ENCODE data around the gene MYLK2. TPM values are rescaled to one million over a fixed set of nuclear protein-coding genes. Genes with fewer than 3 reads are reported as not detected.
A peak's percentile ranks its signal among the peaks of the same experiment; 100 is the strongest.

MYLK2 gene
- total and polyA plus RNA-seq, 2 of the 4 experiments (the other 2 are of a cell fraction) = 0.18 to 0.27 TPM

DNA sequence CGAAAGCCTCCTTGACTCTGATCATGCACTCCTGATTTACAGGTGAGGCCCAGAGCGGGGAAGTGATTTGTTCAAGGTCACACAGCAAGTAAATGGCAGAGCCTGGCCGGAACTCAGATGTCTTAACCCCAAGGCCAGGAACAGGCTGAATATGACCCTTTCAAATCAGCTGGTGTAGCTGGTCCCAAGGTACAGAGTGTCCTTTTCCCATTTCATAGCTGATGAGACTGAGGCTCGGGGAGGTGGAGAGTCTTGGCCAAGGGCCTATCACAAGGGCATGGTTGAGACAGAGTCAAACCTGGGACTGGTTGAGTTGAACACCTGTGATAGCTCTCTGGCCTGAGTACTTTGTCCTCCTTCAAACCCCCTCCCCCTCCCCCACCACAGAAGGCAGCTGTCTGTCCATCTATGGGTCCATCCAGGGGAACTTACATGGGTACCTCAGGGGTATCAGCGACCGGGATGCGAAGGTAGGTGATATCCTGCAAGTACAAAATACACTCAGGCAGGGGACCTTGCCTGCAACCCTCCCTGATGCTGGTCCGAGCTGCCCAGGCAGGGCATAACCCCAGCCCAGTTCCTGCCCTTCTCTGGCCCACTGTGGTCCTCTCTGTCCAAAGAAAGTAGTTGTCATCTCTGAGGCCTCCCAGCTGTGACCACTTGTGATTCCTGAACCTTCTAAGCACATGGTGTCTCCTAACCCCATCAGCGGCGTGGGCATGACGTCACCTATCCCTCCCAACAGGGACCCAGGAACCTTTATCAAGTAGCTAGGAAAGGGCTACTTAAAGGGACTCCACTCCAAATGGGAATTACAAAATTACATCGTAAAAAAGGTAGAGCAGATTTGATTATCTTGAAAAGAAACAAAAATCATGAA is 45.6 kb downstream of the MYLK2 start (continued):
- TF ChIP-seq BHLHE40 (IDR thresholded peaks at IDR 0.05; ENCODE audit: low read depth, low read length) = no peak

DNA sequence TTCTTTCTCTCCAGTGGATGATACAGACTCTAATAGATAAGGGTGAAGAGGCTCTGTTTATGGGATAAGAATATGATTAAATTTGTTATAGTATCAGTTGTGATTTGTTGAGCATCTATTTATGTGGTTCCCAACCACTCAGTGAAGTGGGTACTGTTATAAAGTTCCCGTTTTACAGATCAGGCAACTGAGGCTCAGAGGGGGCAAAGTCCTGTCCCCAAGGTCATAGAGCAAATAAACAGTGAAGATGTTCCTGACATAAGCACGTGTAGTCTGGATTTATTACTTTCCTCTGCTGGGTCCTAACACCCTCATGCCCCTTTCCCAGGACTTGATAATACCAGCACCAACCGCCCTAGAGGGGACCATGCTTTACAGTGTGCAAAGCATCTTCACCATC is 47.1 kb downstream of the MYLK2 start:
- intact Hi-C loops (cut with micrococcal nuclease) (no loop called here), in situ Hi-C loops (cut with MboI; ENCODE audit: low sequenced_read_pairs) (no loop called here), dilution Hi-C loops (cut with HindIII; ENCODE audit: low sequenced_read_pairs, unreplicated experiment) (no loop called here)
- no TSS peak for BruUV-seq (replicated peaks)
- H3K9ac ChIP-seq (ENCODE audit: low read depth, low read length) = no peak overlapping the region
- no peaks in the 10 kb centered on the region for H3K36me3 ChIP-seq (ENCODE audit: control insufficient read depth, insufficient read depth, low read length)
- no peaks in the 10 kb centered on the region; the same call in 1 of the 2 replicates for H3K9me1 ChIP-seq (ENCODE audit: insufficient read depth, low read length)
- no peak overlapping the region for H3K27ac ChIP-seq (ENCODE audit: insufficient read depth, low read length)
- no peak overlapping the region for H3K4me2 ChIP-seq (ENCODE audit: low read depth, low read length)
- H3K27me3 ChIP-seq (ENCODE audit: control insufficient read depth, insufficient read depth, low read length) = peaks cover 77% of the 10 kb centered on the region
- no peak overlapping the region for H2BK20ac ChIP-seq (ENCODE audit: low read depth, low read length)
- H3K18ac ChIP-seq (ENCODE audit: low read depth, low read length) = no peak overlapping the region
- DNase-seq (no peak), ATAC-seq (ENCODE audit: low read depth) (no peak)
- H2AK5ac ChIP-seq (ENCODE audit: low read depth, low read length) = no peak overlapping the region
- peaks cover 2% of the 10 kb centered on the region; the same call in 1 of the 2 replicates for H3K9me3 ChIP-seq (ENCODE audit: control insufficient read depth, insufficient read depth, low read length)
- H3K14ac ChIP-seq (replicated peaks; ENCODE audit: low read depth, low read length) = no peak overlapping the region
- H3K23ac ChIP-seq (ENCODE audit: low read depth, low read length) = no peak overlapping the region
- no peak overlapping the region for H3K4ac ChIP-seq (ENCODE audit: low read depth, low read length)
- H2BK15ac ChIP-seq (ENCODE audit: low read depth, low read length) = no peak overlapping the region
- no peak overlapping the region for H3K4me3 ChIP-seq (ENCODE audit: insufficient read depth, low read depth, low read length)
- H3K56ac ChIP-seq (ENCODE audit: extremely low read depth, insufficient read depth, low read length) = no peak overlapping the region
- no peak overlapping the region for H2BK5ac ChIP-seq (ENCODE audit: low read depth, low read length, poor library complexity, severe bottlenecking)
- H4K5ac ChIP-seq (ENCODE audit: low read depth, low read length) = no peak overlapping the region
- ChIA-PET CTCF (no interaction called here), POLR2A (ENCODE audit: unreplicated experiment) (no interaction called here)
- no peaks in the 10 kb centered on the region for H3K4me1 ChIP-seq (ENCODE audit: control insufficient read depth, insufficient read depth, low read length)
- H2BK120ac ChIP-seq (ENCODE audit: low read depth, low read length) = no peak overlapping the region
- WGBS, 2 experiments (ENCODE audit: extremely low coverage in 2 of 2, insufficient read length in 1 of 2) = 71% methylated on average over 1 of the region's 3 CpGs; no CpG with 5 or more reads in 1 of the 2 experiments
- H3K79me1 ChIP-seq (ENCODE audit: low read depth in 1 of 2, low read length in 2 of 2) = no peaks in the 10 kb centered on the region
- H2AK9ac ChIP-seq (replicated peaks; ENCODE audit: low read depth, low read length, poor library complexity) = no peak overlapping the region
- no peaks in the 10 kb centered on the region for H4K20me1 ChIP-seq (ENCODE audit: insufficient read depth, low read length)
- peak overlapping the region; percentile 44 for H2AFZ ChIP-seq (replicated peaks; ENCODE audit: low read length, poor library complexity)
- H4K8ac ChIP-seq (ENCODE audit: low read depth in 2 of 2, low read length in 2 of 2) = no peak overlapping the region
- H4K91ac ChIP-seq (ENCODE audit: insufficient read depth, low read depth, low read length) = no peak overlapping the region
- TF ChIP-seq CTCF (conservative IDR thresholded peaks at IDR 0.05; ENCODE audit: low read depth, low read length) (no peak), SMC3 (IDR thresholded peaks at IDR 0.05; ENCODE audit: low read depth, low read length) (no peak), USF2 (IDR thresholded peaks at IDR 0.05; ENCODE audit: low read depth, low read length) (no peak), POLR2A (IDR thresholded peaks at IDR 0.05; ENCODE audit: low read depth, low read length) (no peak), CEBPB (IDR thresholded peaks at IDR 0.05; ENCODE audit: low read depth, low read length) (no peak), MAZ (IDR thresholded peaks at IDR 0.05; ENCODE audit: borderline replicate concordance, low read depth, low read length) (no peak), BHLHE40 (IDR thresholded peaks at IDR 0.05; ENCODE audit: low read depth, low read length) (no peak), FOS (IDR thresholded peaks at IDR 0.05; ENCODE audit: low read depth, low read length) (no peak), RCOR1 (IDR thresholded peaks at IDR 0.05; ENCODE audit: insufficient replicate concordance, low read length) (no peak), MAFK (IDR thresholded peaks at IDR 0.05; ENCODE audit: low read depth, low read length) (no peak), CHD1 (IDR thresholded peaks at IDR 0.05; ENCODE audit: low read depth, low read length) (no peak), RFX5 (IDR thresholded peaks at IDR 0.05; ENCODE audit: low read depth, low read length) (no peak)
- TF ChIP-seq, protein P1, sequence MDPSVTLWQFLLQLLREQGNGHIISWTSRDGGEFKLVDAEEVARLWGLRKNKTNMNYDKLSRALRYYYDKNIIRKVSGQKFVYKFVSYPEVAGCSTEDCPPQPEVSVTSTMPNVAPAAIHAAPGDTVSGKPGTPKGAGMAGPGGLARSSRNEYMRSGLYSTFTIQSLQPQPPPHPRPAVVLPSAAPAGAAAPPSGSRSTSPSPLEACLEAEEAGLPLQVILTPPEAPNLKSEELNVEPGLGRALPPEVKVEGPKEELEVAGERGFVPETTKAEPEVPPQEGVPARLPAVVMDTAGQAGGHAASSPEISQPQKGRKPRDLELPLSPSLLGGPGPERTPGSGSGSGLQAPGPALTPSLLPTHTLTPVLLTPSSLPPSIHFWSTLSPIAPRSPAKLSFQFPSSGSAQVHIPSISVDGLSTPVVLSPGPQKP (IDR thresholded peaks at IDR 0.05; ENCODE audit: borderline replicate concordance, low read depth, low read length) = no peak

Measured in IMR-90 (cell line).